H1 (cell line): Measurements from ENCODE around the gene FAHD1. TPM values are rescaled to one million over a fixed set of nuclear protein-coding genes. Genes with fewer than 3 reads are reported as not detected.

Experiments
- CTCF ChIA-PET: fragments of 300-600 bp; sonication (Branson Sonifier 250); formaldehyde crosslinking; loops from one replicate; lab custom pipeline; 2021; ENCODE audit not compliant: partially characterized antibody; lab: Charles Lee
- POLR2A ChIA-PET: fragments of 300-600 bp; sonication (Branson Sonifier 250); formaldehyde crosslinking; loops from one replicate; lab custom pipeline; 2021; ENCODE audit warnings: inconsistent platforms; ENCODE audit not compliant: partially characterized antibody; lab: Charles Lee
- DNase-seq, 2 experiments: peaks; one replicate each; pipeline versions ENCODE4 v3.0.0 to v3.0.0-alpha.2; 2010 to 2022; ENCODE audit warnings: low spot score in 2 of 2, low read depth in 1 of 2, mixed read lengths in 1 of 2
- FAIRE-seq: peaks from 2 replicates; lab custom pipeline; 2011; peaks lifted over from hg19 to GRCh38; lab: Jason Lieb, UNC
- H2AFZ ChIP-seq: 2 replicates; pipeline ENCODE4 v1.8.1; 2012; ENCODE audit warnings: low read length, inconsistent platforms
- H2AK5ac ChIP-seq: 2 replicates; pipeline ENCODE4 v1.6.1; 2013; ENCODE audit warnings: low read depth, low read length
- H2BK120ac ChIP-seq: replicated peaks from 2 replicates; pipeline ENCODE3; 2013; ENCODE audit warnings: low read depth, low read length, inconsistent platforms
- H2BK12ac ChIP-seq: 2 replicates; pipeline ENCODE4 v1.6.1; 2013; ENCODE audit warnings: low read depth, low read length
- H2BK15ac ChIP-seq: 2 replicates; pipeline ENCODE4 v1.6.1; 2013; ENCODE audit warnings: low read length
- H2BK20ac ChIP-seq: 2 replicates; pipeline ENCODE4 v1.6.1; 2013; ENCODE audit warnings: low read length
- H2BK5ac ChIP-seq: 2 replicates; pipeline ENCODE4 v1.6.1; 2013; ENCODE audit warnings: low read depth, low read length
- H3K14ac ChIP-seq: 2 replicates; pipeline ENCODE4 v1.6.1; 2013; ENCODE audit warnings: inconsistent platforms; ENCODE audit not compliant: insufficient read length
- H3K18ac ChIP-seq: 2 replicates; pipeline ENCODE4 v1.6.1; 2013; ENCODE audit warnings: low read length; ENCODE audit errors: extremely low read depth
- H3K23ac ChIP-seq: 2 replicates; pipeline ENCODE4 v1.6.1; 2013; ENCODE audit warnings: inconsistent platforms; ENCODE audit not compliant: insufficient read length
- H3K23me2 ChIP-seq: 2 replicates; pipeline ENCODE4 v1.6.1; 2013; ENCODE audit warnings: low read depth, low read length
- H3K27ac ChIP-seq: 2 replicates; pipeline ENCODE4 v1.6.1; 2011; ENCODE audit warnings: low read depth, low read length, inconsistent platforms
- H3K27me3 ChIP-seq, 4 experiments: replicated peaks in 1 of 4; 1 replicate in 1 of 4; 2 replicates in 3 of 4; pipeline versions ENCODE4 v1.6.1 to v1.8.1; 2011 to 2013; ENCODE audit warnings: low read length in 3 of 4, mild to moderate bottlenecking in 3 of 4, inconsistent platforms in 2 of 4, mixed read lengths in 2 of 4, moderate library complexity in 1 of 4; ENCODE audit not compliant: control insufficient read depth in 3 of 4, insufficient read depth in 3 of 4; ENCODE audit errors: extremely low read depth in 1 of 4
- H3K36me3 ChIP-seq, 4 experiments: 2 replicates each; pipeline versions ENCODE4 v1.6.1 to v1.8.1; 2011 to 2013; ENCODE audit warnings: mild to moderate bottlenecking in 4 of 4, low read length in 3 of 4, moderate library complexity in 2 of 4, control low read depth in 1 of 4, inconsistent platforms in 1 of 4; ENCODE audit not compliant: insufficient read depth in 4 of 4, control insufficient read depth in 2 of 4
- H3K4ac ChIP-seq: replicated peaks from 2 replicates; pipeline ENCODE3; 2013; ENCODE audit warnings: low read length, low read depth, mixed read lengths, inconsistent platforms; ENCODE audit not compliant: insufficient read length
- H3K4me1 ChIP-seq, 4 experiments: replicated peaks in 1 of 4; 1 replicate in 1 of 4; 2 replicates in 3 of 4; pipeline versions ENCODE4 v1.6.1 to v1.8.1; 2011 to 2013; ENCODE audit warnings: low read length in 3 of 4, inconsistent platforms in 2 of 4, mixed read lengths in 1 of 4; ENCODE audit not compliant: insufficient read depth in 4 of 4, control insufficient read depth in 3 of 4
- H3K4me2 ChIP-seq, 2 experiments: 2 replicates each; pipeline versions ENCODE4 v1.6.1 to v1.8.1; 2011 to 2013; ENCODE audit warnings: low read depth in 2 of 2, low read length in 2 of 2, control low read depth in 1 of 2, inconsistent platforms in 1 of 2, mild to moderate bottlenecking in 1 of 2; ENCODE audit not compliant: insufficient read depth in 1 of 2
- H3K4me3 ChIP-seq, 4 experiments: fragments of 200-600, 300-600 bp in 1 of 4; sonication (generic), shearing (Covaris generic), sonication (Bioruptor Twin) in 1 of 4; 2 replicates each; pipeline versions ENCODE4 v1.5.1 to v1.8.1; 2011 to 2016; ENCODE audit warnings: low read length in 4 of 4, low read depth in 3 of 4, control low read depth in 2 of 4, inconsistent platforms in 2 of 4, mild to moderate bottlenecking in 2 of 4, mixed read lengths in 1 of 4, moderate library complexity in 1 of 4; ENCODE audit not compliant: insufficient read depth in 2 of 4; ENCODE audit errors: extremely low read depth in 1 of 4
- H3K56ac ChIP-seq: replicated peaks from 2 replicates; pipeline ENCODE3; 2013; ENCODE audit warnings: low read depth, mild to moderate bottlenecking, mixed read lengths, low read length, inconsistent platforms; ENCODE audit not compliant: insufficient read length
- H3K79me1 ChIP-seq: 2 replicates; pipeline ENCODE4 v1.6.1; 2013; ENCODE audit warnings: low read depth, low read length, control low read depth
- H3K79me2 ChIP-seq, 2 experiments: 2 replicates each; pipeline versions ENCODE4 v1.6.1 to v1.8.1; 2012 to 2013; ENCODE audit warnings: low read length in 2 of 2, mild to moderate bottlenecking in 2 of 2, inconsistent platforms in 1 of 2; ENCODE audit not compliant: insufficient read depth in 2 of 2, control insufficient read depth in 1 of 2
- H3K9ac ChIP-seq, 4 experiments: replicated peaks in 1 of 4; 1 replicate in 1 of 4; 2 replicates in 3 of 4; pipeline versions ENCODE4 v1.6.1 to v1.8.1; 2011 to 2013; ENCODE audit warnings: low read depth in 3 of 4, low read length in 3 of 4, control low read depth in 2 of 4, mild to moderate bottlenecking in 2 of 4, moderate library complexity in 2 of 4, inconsistent platforms in 1 of 4; ENCODE audit errors: extremely low read depth in 1 of 4
- H3K9me3 ChIP-seq, 2 experiments: 2 replicates each; pipeline versions ENCODE4 v1.6.1 to v1.8.1; 2012 to 2013; ENCODE audit warnings: mild to moderate bottlenecking in 2 of 2, moderate library complexity in 2 of 2, control low read depth in 1 of 2, inconsistent platforms in 1 of 2, low read depth in 1 of 2, low read length in 1 of 2, mixed read lengths in 1 of 2; ENCODE audit not compliant: insufficient read depth in 2 of 2
- H4K20me1 ChIP-seq, 2 experiments: replicated peaks in 1 of 2; 2 replicates each; pipeline versions ENCODE3 to v1.8.1; 2011 to 2013; ENCODE audit warnings: inconsistent platforms in 2 of 2, low read length in 2 of 2, mild to moderate bottlenecking in 1 of 2; ENCODE audit not compliant: insufficient read depth in 2 of 2, control insufficient read depth in 1 of 2
- H4K5ac ChIP-seq: 2 replicates; pipeline ENCODE4 v1.6.1; 2013; ENCODE audit warnings: low read length, low read depth, mixed read lengths, inconsistent platforms; ENCODE audit not compliant: insufficient read length
- H4K8ac ChIP-seq: 2 replicates; pipeline ENCODE4 v1.8.0; 2013; ENCODE audit warnings: mild to moderate bottlenecking, moderate library complexity, low read length, inconsistent platforms; ENCODE audit not compliant: insufficient read depth; ENCODE audit errors: extremely low read depth
- H4K91ac ChIP-seq: replicated peaks from 2 replicates; pipeline ENCODE3; 2013; ENCODE audit warnings: low read length, mixed read lengths, inconsistent platforms; ENCODE audit not compliant: insufficient read length
- BCL11A ChIP-seq, 2 experiments: IDR thresholded peaks; one replicate each; pipeline ENCODE4 v1.6.1; 2011; ENCODE audit warnings: low read depth in 2 of 2, low read length in 2 of 2, mild to moderate bottlenecking in 2 of 2
- CHD2 ChIP-seq: IDR thresholded peaks from 2 replicates; pipeline ENCODE4 v1.6.1; 2012; ENCODE audit warnings: low read length, improper control_type of control experiment
- EGR1 ChIP-seq: IDR thresholded peaks from 2 replicates; pipeline ENCODE4 v1.6.1; 2011; ENCODE audit warnings: low read depth, low read length, borderline replicate concordance
- EZH2 ChIP-seq: fragments of 200-600 bp; sonication (generic); IDR thresholded peaks from 2 replicates; pipeline ENCODE4 v1.7.1; 2012; ENCODE audit warnings: low read depth, mild to moderate bottlenecking, moderate library complexity, low read length, inconsistent platforms; ENCODE audit not compliant: severe bottlenecking
- GABPA ChIP-seq: IDR thresholded peaks from 2 replicates; pipeline ENCODE4 v1.6.1; 2011; ENCODE audit warnings: mild to moderate bottlenecking, low read length, moderate library complexity, borderline replicate concordance; ENCODE audit not compliant: insufficient read depth
- HDAC6 ChIP-seq: IDR thresholded peaks from one replicate; pipeline ENCODE4 v1.7.1; 2012; ENCODE audit warnings: low read depth, mild to moderate bottlenecking, inconsistent platforms, low read length, moderate library complexity
- KDM4A ChIP-seq: IDR thresholded peaks from one replicate; pipeline ENCODE4 v1.7.1; 2012; ENCODE audit warnings: low read depth, mild to moderate bottlenecking, moderate library complexity, low read length, inconsistent platforms; ENCODE audit not compliant: severe bottlenecking
- PHF8 ChIP-seq: fragments of 200-600 bp; sonication (generic); conservative IDR thresholded peaks from 2 replicates; pipeline ENCODE4 v1.7.1; 2012; ENCODE audit warnings: low read depth, mild to moderate bottlenecking, inconsistent platforms, low read length, moderate library complexity
- POLR2A ChIP-seq, 2 experiments: IDR thresholded peaks; 1 replicate in 1 of 2; 2 replicates in 1 of 2; pipeline ENCODE4 v1.6.1; 2011; ENCODE audit warnings: low read depth in 2 of 2, low read length in 2 of 2, mild to moderate bottlenecking in 2 of 2; ENCODE audit errors: control extremely low read depth in 1 of 2
- RAD21 ChIP-seq, 2 experiments: IDR thresholded peaks in 1 of 2; conservative IDR thresholded peaks in 1 of 2; 2 replicates each; pipeline ENCODE4 v1.6.1; 2011; ENCODE audit warnings: low read depth in 2 of 2, low read length in 2 of 2, improper control_type of control experiment in 1 of 2, inconsistent platforms in 1 of 2, mild to moderate bottlenecking in 1 of 2, moderate library complexity in 1 of 2
- SIX5 ChIP-seq: IDR thresholded peaks from 2 replicates; pipeline ENCODE4 v1.6.1; 2011; ENCODE audit warnings: mild to moderate bottlenecking, low read depth, low read length
- TAF1 ChIP-seq: IDR thresholded peaks from 2 replicates; pipeline ENCODE4 v1.6.1; 2011; ENCODE audit warnings: mild to moderate bottlenecking, low read depth, low read length
- TAF7 ChIP-seq: optimal IDR thresholded peaks from 2 replicates; pipeline ENCODE3; 2011; ENCODE audit warnings: low read depth, mild to moderate bottlenecking, inconsistent platforms, low read length, moderate library complexity, borderline replicate concordance
- TBP ChIP-seq: IDR thresholded peaks from 2 replicates; pipeline ENCODE4 v1.6.1; 2011; ENCODE audit warnings: low read depth, low read length, improper control_type of control experiment
- TEAD4 ChIP-seq: IDR thresholded peaks from 2 replicates; pipeline ENCODE4 v1.6.1; 2012; ENCODE audit warnings: low read depth, low read length, inconsistent platforms, mixed read lengths
- WGBS, 2 experiments: shearing (Covaris generic) in 1 of 2; methylation state at CpG; one replicate each; pipeline versions ENCODE4 v1.1.6 to v1.1.7; 2013 to 2015; ENCODE audit warnings: low lambda C conversion rate in 2 of 2, mixed read lengths in 2 of 2, inconsistent platforms in 1 of 2, low coverage in 1 of 2, missing lambda C conversion rate in 1 of 2; ENCODE audit not compliant: insufficient replicate concordance in 2 of 2, insufficient coverage in 1 of 2, insufficient read length in 1 of 2; ENCODE audit errors: extremely low coverage in 1 of 2, missing lambda C conversion rate in 1 of 2; 5-methylcytosine and 5-hydroxymethylcytosine counted together
- polyA plus RNA-seq, 7 experiments: library from polyadenylated mRNA; depleted of rRNA in 3 of 7; stranded (reverse) in 5 of 7; unstranded in 2 of 7; fragments of >200 nt in 5 of 7; fragments of 200-250 nt in 2 of 7; gene quantifications; 1 replicate in 5 of 7; 2 replicates in 1 of 7; 4 replicates in 1 of 7; pipeline versions ENCODE4 v1.2.1 to v1.2.3, GENCODE V29; 2011 to 2013; ENCODE audit warnings: missing spikeins in 2 of 7, mixed read lengths in 2 of 7
- total RNA-seq: library from RNA; stranded (reverse); fragmentation: NEBNext Ultra II Directional; extraction: Animal tissue kit (Norgen Biotek cat#: 25700); gene quantifications from 2 replicates; pipeline ENCODE4 v1.2.1, GENCODE V29; 2021

FAHD1 gene
- total and polyA plus RNA-seq, 2 of the 8 experiments (the other 6 are each of a cell fraction or from before 2014, with no cell fraction given) = 20.4 to 31.9 TPM

- H3K23ac ChIP-seq = no peak overlapping the region
- no peak overlapping the region for H2BK120ac ChIP-seq
- no peak overlapping the region for H2BK12ac ChIP-seq
- H2BK20ac ChIP-seq = no peak overlapping the region
- POLR2A ChIA-PET = interaction anchor here (1.2 to 1.6 kb wide), 3 partner anchors 8 to 118 kb away, joined by 3 to 4 read pairs (median 4); partner anchors contain the start of gene RPS2
- H2AFZ ChIP-seq = no peak overlapping the region
- CTCF ChIA-PET = interaction anchor here (1.7 kb wide), 1 partner anchor 18 kb away, joined by 3 read pairs; no protein-coding TSS in a partner anchor
- H3K9me3 ChIP-seq = no peaks in the 10 kb centered on the region
- FAIRE-seq = no peak
- H3K4me3 ChIP-seq = no peak overlapping the region
- no peak overlapping the region for H4K8ac ChIP-seq
- H3K4ac ChIP-seq = no peak overlapping the region
- H3K79me2 ChIP-seq = no peaks in the 10 kb centered on the region
- H3K4me2 ChIP-seq = no peak overlapping the region
- no peak overlapping the region for H4K91ac ChIP-seq
- no peak overlapping the region for H3K27ac ChIP-seq
- H2BK5ac ChIP-seq = no peak overlapping the region
- no peak overlapping the region for H2AK5ac ChIP-seq
- H3K23me2 ChIP-seq = no peaks in the 10 kb centered on the region
- WGBS, 2 experiments = 86% methylated on average over 1 of the region's 1 CpG; no CpG with 5 or more reads in 1 of the 2 experiments
- H3K27me3 ChIP-seq = no peaks in the 10 kb centered on the region; a peak in 3 of 7 replicates
- H4K20me1 ChIP-seq = no peaks in the 10 kb centered on the region
- H3K14ac ChIP-seq = no peak overlapping the region
- H4K5ac ChIP-seq = no peak overlapping the region
- H2BK15ac ChIP-seq = no peak overlapping the region
- H3K36me3 ChIP-seq = no peaks in the 10 kb centered on the region
- H3K4me1 ChIP-seq = no peaks in the 10 kb centered on the region
- no peak overlapping the region for H3K18ac ChIP-seq
- no peaks in the 10 kb centered on the region for H3K79me1 ChIP-seq
- H3K9ac ChIP-seq = no peak overlapping the region
- H3K56ac ChIP-seq = no peak overlapping the region
- DNase-seq = no peak
- no peak for TF ChIP-seq TAF7
- TF ChIP-seq RAD21 (IDR thresholded peaks at IDR 0.05 in 1 of 2, conservative IDR thresholded peaks at IDR 0.05 in 1 of 2; ENCODE audit: low read depth in 2 of 2, low read length in 2 of 2) = no peak
- TF ChIP-seq EZH2 = no peak
- TF ChIP-seq GABPA = no peak
- no peak for TF ChIP-seq PHF8
- no peak for TF ChIP-seq BCL11A (IDR thresholded peaks at IDR 0.05; ENCODE audit: low read depth in 2 of 2, low read length in 2 of 2)
- no peak for TF ChIP-seq POLR2A (IDR thresholded peaks at IDR 0.05; ENCODE audit: control extremely low read depth in 1 of 2, low read depth in 2 of 2, low read length in 2 of 2)
- no peak for TF ChIP-seq TBP
- no peak for TF ChIP-seq SIX5
- TF ChIP-seq HDAC6 = no peak
- no peak for TF ChIP-seq EGR1
- TF ChIP-seq TAF1 = no peak
- no peak for TF ChIP-seq TEAD4
- no peak for TF ChIP-seq KDM4A
- no peak for TF ChIP-seq CHD2
Measured at GRCh38 chr16:1846416-1846815, 19.4 kb downstream of the FAHD1 start.
